Loucy (cell line): ENCODE results near the gene LRRK1.

ENCODE experiments used
- H2AFZ ChIP-seq: fragments of 200-600 bp; sonication (generic); 2 replicates; pipeline ENCODE4 v1.6.0; 2016; ENCODE audit warnings: antibody characterized with exemption, mild to moderate bottlenecking, low read length, moderate library complexity
- H3F3A ChIP-seq: fragments of 200-600 bp; 2 replicates; pipeline ENCODE4 v1.6.0; 2016; ENCODE audit warnings: antibody characterized with exemption, low read depth, mild to moderate bottlenecking
- H3K27me3 ChIP-seq: fragments of 200-600 bp; sonication (generic); 2 replicates; pipeline ENCODE4 v1.6.1; 2014; ENCODE audit warnings: low read length, mild to moderate bottlenecking; ENCODE audit not compliant: insufficient read depth, poor library complexity, severe bottlenecking
- H3K36me3 ChIP-seq: fragments of 200-600 bp; sonication (generic); 2 replicates; pipeline ENCODE4 v1.6.1; 2016; ENCODE audit warnings: low read length; ENCODE audit not compliant: insufficient read depth
- H3K4me1 ChIP-seq: fragments of 200-600 bp; sonication (generic); 2 replicates; pipeline ENCODE4 v1.5.1; 2014; ENCODE audit warnings: low read length, mild to moderate bottlenecking; ENCODE audit not compliant: insufficient read depth, poor library complexity, severe bottlenecking
- H3K4me2 ChIP-seq: fragments of 200-600 bp; sonication (generic); 2 replicates; pipeline ENCODE4 v1.6.0; 2014; ENCODE audit warnings: antibody characterized with exemption, low read length, low read depth, mild to moderate bottlenecking; ENCODE audit not compliant: poor library complexity, severe bottlenecking
- H3K4me3 ChIP-seq: fragments of 200-600 bp; sonication (generic); 2 replicates; pipeline ENCODE4 v1.5.1; 2014; ENCODE audit warnings: low read length, mild to moderate bottlenecking, mixed read lengths; ENCODE audit not compliant: poor library complexity, severe bottlenecking
- H3K79me2 ChIP-seq: fragments of 200-600 bp; sonication (generic); 2 replicates; pipeline ENCODE4 v1.6.1; 2014; ENCODE audit warnings: low read length; ENCODE audit not compliant: insufficient read depth
- H3K9ac ChIP-seq: fragments of 200-600 bp; sonication (generic); 2 replicates; pipeline ENCODE4 v1.6.0; 2014; ENCODE audit warnings: mild to moderate bottlenecking, low read depth, low read length, moderate library complexity; ENCODE audit not compliant: poor library complexity, severe bottlenecking
- H3K9me2 ChIP-seq: fragments of 200-600 bp; sonication (generic); replicated peaks from 2 replicates; pipeline ENCODE4 v1.6.1; 2016; ENCODE audit warnings: low read depth, low read length, mixed read lengths
- H3K9me3 ChIP-seq: fragments of 200-600 bp; sonication (generic); 2 replicates; pipeline ENCODE4 v1.6.1; 2014; ENCODE audit warnings: mild to moderate bottlenecking, antibody characterized with exemption, low read length, low read depth; ENCODE audit not compliant: insufficient read depth
- H4K20me1 ChIP-seq: fragments of 200-600 bp; sonication (generic); 2 replicates; pipeline ENCODE4 v1.6.0; 2014; ENCODE audit warnings: antibody characterized with exemption, low read length, mild to moderate bottlenecking; ENCODE audit not compliant: insufficient read depth, poor library complexity, severe bottlenecking
- CTCF ChIP-seq: fragments of 200-600 bp; sonication (generic); conservative IDR thresholded peaks from 2 replicates; pipeline ENCODE4 v1.5.1; 2014; ENCODE audit warnings: mild to moderate bottlenecking, antibody characterized with exemption, low read length
- EZH2phosphoT487 ChIP-seq: fragments of 200-600 bp; IDR thresholded peaks from 2 replicates; pipeline ENCODE4 v1.6.1; 2018; ENCODE audit warnings: antibody characterized with exemption, mild to moderate bottlenecking, moderate library complexity, borderline replicate concordance

LRRK1 gene

GRCh38 chr15:100897221-100898151, 21.7 kb upstream of the LRRK1 start:
- Histone ChIP-seq H2AFZ (no peak overlapping the region), H3K4me2 (no peak overlapping the region), H3K27me3 (no peaks in the 10 kb centered on the region), H3K36me3 (no peaks in the 10 kb centered on the region), H4K20me1 (no peaks in the 10 kb centered on the region), H3K4me1 (no peaks in the 10 kb centered on the region), H3K9me2 (no peaks in the 10 kb centered on the region), H3K4me3 (no peak overlapping the region), H3K9me3 (no peaks in the 10 kb centered on the region), H3K79me2 (no peaks in the 10 kb centered on the region), H3K9ac (no peak overlapping the region), H3F3A (no peaks in the 10 kb centered on the region)
- no peak for TF ChIP-seq EZH2phosphoT487
- TF ChIP-seq CTCF, result no peak

GRCh38 chr15:100898152-100898490, 21.0 kb upstream of the LRRK1 start:
- H3K4me1 ChIP-seq, result no peaks in the 10 kb centered on the region
- H3K9ac ChIP-seq, result no peak overlapping the region
- no peak overlapping the region for H2AFZ ChIP-seq
- H3K4me2 ChIP-seq, result no peak overlapping the region
- no peaks in the 10 kb centered on the region for H3K36me3 ChIP-seq
- no peaks in the 10 kb centered on the region for H4K20me1 ChIP-seq
- no peak for TF ChIP-seq EZH2phosphoT487
- no peak for TF ChIP-seq CTCF
- no peaks in the 10 kb centered on the region for H3K9me2 ChIP-seq
- H3K27me3 ChIP-seq, result no peaks in the 10 kb centered on the region
- H3K9me3 ChIP-seq, result no peaks in the 10 kb centered on the region
- H3K79me2 ChIP-seq, result no peaks in the 10 kb centered on the region
- no peak overlapping the region for H3K4me3 ChIP-seq
- no peaks in the 10 kb centered on the region for H3F3A ChIP-seq

- no peaks in the 10 kb centered on the region for H3K79me2 ChIP-seq
- no peak overlapping the region for H3K9ac ChIP-seq
- no peaks in the 10 kb centered on the region for H3K4me1 ChIP-seq
- no peaks in the 10 kb centered on the region for H3K36me3 ChIP-seq
- H3K9me2 ChIP-seq, result no peaks in the 10 kb centered on the region
- H3K4me3 ChIP-seq, result no peak overlapping the region
- no peaks in the 10 kb centered on the region for H3F3A ChIP-seq
- H3K4me2 ChIP-seq, result no peak overlapping the region
- H2AFZ ChIP-seq, result no peak overlapping the region
- H3K9me3 ChIP-seq, result no peaks in the 10 kb centered on the region
- H3K27me3 ChIP-seq, result no peaks in the 10 kb centered on the region
- H4K20me1 ChIP-seq, result no peaks in the 10 kb centered on the region
- TF ChIP-seq EZH2phosphoT487, result no peak
- TF ChIP-seq CTCF, result no peak
These were observed 20.3 kb upstream of the LRRK1 start for GRCh38 chr15:100898661-100899462.
